GM23248 (cell line): ENCODE data around the gene GPN2.

ENCODE experiments used
- EZH2 ChIP-seq: fragments of 200-600 bp; sonication (generic); IDR thresholded peaks from 2 replicates; pipeline ENCODE4 v1.6.1; 2018; ENCODE audit warnings: antibody characterized with exemption, mild to moderate bottlenecking; ENCODE audit not compliant: insufficient read depth, poor library complexity, severe bottlenecking
- EZH2phosphoT487 ChIP-seq: fragments of 200-600 bp; sonication (generic); IDR thresholded peaks from 2 replicates; pipeline ENCODE4 v1.6.1; 2018; ENCODE audit warnings: antibody characterized with exemption, moderate library complexity, mild to moderate bottlenecking, low read depth; ENCODE audit not compliant: insufficient read depth

- no peak for TF ChIP-seq EZH2
- TF ChIP-seq EZH2phosphoT487, result no peak
These were observed 45.5 kb downstream of the GPN2 start for GRCh38 chr1:26844424-26845196.
